HEK293 (cell line): Measurements from ENCODE around the gene RIN3.

Experiments
- CTCF ChIA-PET: fragments of 350-600 bp; formaldehyde crosslinking; extraction: SDS; loops from one replicate; lab custom pipeline; 2021; ENCODE audit warnings: antibody characterized with exemption; lab: Yijun Ruan, JAX
- POLR2A ChIA-PET: fragments of 300-600 bp; formaldehyde crosslinking; extraction: SDS; loops from one replicate; lab custom pipeline; 2020; ENCODE audit warnings: antibody characterized with exemption, inconsistent platforms; lab: Yijun Ruan, JAX
- H3K27ac ChIP-seq: fragments of 200-500 bp; sonication (Bioruptor generic); 2 replicates; pipeline ENCODE4 v1.5.1; 2014; ENCODE audit warnings: low read depth, low read length, control low read depth, inconsistent platforms; ENCODE audit errors: extremely low read depth
- H3K36me3 ChIP-seq, 2 experiments: fragments of 200-500 bp in 1 of 2; sonication (Bioruptor generic) in 1 of 2; 1 replicate in 1 of 2; 2 replicates in 1 of 2; pipeline ENCODE4 v1.5.1; 2014 to 2017; ENCODE audit warnings: inconsistent platforms in 2 of 2, low read length in 2 of 2; ENCODE audit not compliant: control insufficient read depth in 2 of 2, insufficient read depth in 1 of 2
- H3K4me1 ChIP-seq: fragments of 200-500 bp; sonication (Bioruptor generic); 2 replicates; pipeline ENCODE4 v1.5.1; 2014; ENCODE audit warnings: mild to moderate bottlenecking, low read length, inconsistent platforms; ENCODE audit not compliant: control insufficient read depth, insufficient read depth
- H3K4me3 ChIP-seq: 2 replicates; pipeline ENCODE4 v1.5.1; 2011; ENCODE audit warnings: low read depth, mild to moderate bottlenecking, control low read depth, low read length, moderate library complexity
- H3K9me3 ChIP-seq: fragments of 200-500 bp; sonication (Bioruptor generic); 2 replicates; pipeline ENCODE4 v1.5.1; 2014; ENCODE audit warnings: low read depth, low read length, inconsistent platforms; ENCODE audit not compliant: control insufficient read depth, insufficient read depth
- SP3 ChIP-seq: fragments of 450-650 bp; formaldehyde crosslinking; IDR thresholded peaks from 2 replicates; pipeline ENCODE4 v1.5.1; 2016; ENCODE audit warnings: missing biosample characterization, missing genetic modification characterization
- TCF7L2 ChIP-seq: IDR thresholded peaks from 2 replicates; pipeline ENCODE4 v1.6.1; 2011; ENCODE audit warnings: low read depth, mild to moderate bottlenecking, inconsistent platforms, low read length, moderate library complexity, borderline replicate concordance
- ZBTB1 ChIP-seq: fragments of 450-650 bp; formaldehyde crosslinking; IDR thresholded peaks from 2 replicates; pipeline ENCODE4 v1.5.1; 2016; ENCODE audit warnings: missing biosample characterization, missing genetic modification characterization
- ZBTB26 ChIP-seq: fragments of 450-650 bp; formaldehyde crosslinking; optimal IDR thresholded peaks from 2 replicates; pipeline ENCODE3; 2016; ENCODE audit warnings: missing biosample characterization, mild to moderate bottlenecking, missing genetic modification characterization
- ZIC2 ChIP-seq: fragments of 450-650 bp; formaldehyde crosslinking; IDR thresholded peaks from 2 replicates; pipeline ENCODE4 v1.5.1; 2016; ENCODE audit warnings: missing biosample characterization, missing genetic modification characterization
- ZNF146 ChIP-seq: fragments of 450-650 bp; formaldehyde crosslinking; IDR thresholded peaks from 2 replicates; pipeline ENCODE4 v1.5.1; 2016; ENCODE audit warnings: missing biosample characterization, missing genetic modification characterization
- ZNF16 ChIP-seq: fragments of 450-650 bp; formaldehyde crosslinking; IDR thresholded peaks from 2 replicates; pipeline ENCODE4 v1.5.1; 2016; ENCODE audit warnings: low read depth, missing biosample characterization, missing genetic modification characterization
- ZNF174 ChIP-seq: fragments of 450-650 bp; formaldehyde crosslinking; IDR thresholded peaks from 2 replicates; pipeline ENCODE4 v1.5.0; 2017; ENCODE audit warnings: missing biosample characterization, mild to moderate bottlenecking, missing genetic modification characterization
- ZNF26 ChIP-seq: fragments of 450-650 bp; formaldehyde crosslinking; IDR thresholded peaks from 2 replicates; pipeline ENCODE4 v1.5.1; 2016; ENCODE audit warnings: missing biosample characterization, missing genetic modification characterization
- ZNF266 ChIP-seq: fragments of 450-650 bp; formaldehyde crosslinking; IDR thresholded peaks from 2 replicates; pipeline ENCODE4 v1.5.1; 2016; ENCODE audit warnings: missing biosample characterization, missing genetic modification characterization, low read depth
- ZNF335 ChIP-seq: fragments of 450-650 bp; formaldehyde crosslinking; conservative IDR thresholded peaks from 2 replicates; pipeline ENCODE4 v1.5.1; 2016; ENCODE audit warnings: missing biosample characterization, missing genetic modification characterization
- ZNF354C ChIP-seq: fragments of 450-650 bp; formaldehyde crosslinking; IDR thresholded peaks from 2 replicates; pipeline ENCODE4 v1.5.1; 2016; ENCODE audit warnings: missing biosample characterization, missing genetic modification characterization, low read depth, borderline replicate concordance
- ZNF426 ChIP-seq: fragments of 450-650 bp; formaldehyde crosslinking; IDR thresholded peaks from 2 replicates; pipeline ENCODE4 v1.5.1; 2017; ENCODE audit warnings: missing biosample characterization, missing genetic modification characterization, mild to moderate bottlenecking, inconsistent platforms, moderate library complexity
- ZNF433 ChIP-seq: fragments of 450-650 bp; formaldehyde crosslinking; IDR thresholded peaks from 2 replicates; pipeline ENCODE4 v1.5.1; 2016; ENCODE audit warnings: missing biosample characterization, missing genetic modification characterization, low read depth
- ZNF473 ChIP-seq: fragments of 450-650 bp; formaldehyde crosslinking; IDR thresholded peaks from 2 replicates; pipeline ENCODE4 v1.5.1; 2017; ENCODE audit warnings: missing biosample characterization, missing genetic modification characterization
- ZNF560 ChIP-seq: fragments of 450-650 bp; formaldehyde crosslinking; IDR thresholded peaks from 2 replicates; pipeline ENCODE4 v1.5.1; 2017; ENCODE audit warnings: missing biosample characterization, missing genetic modification characterization, borderline replicate concordance
- ZNF561 ChIP-seq: fragments of 450-650 bp; IDR thresholded peaks from 2 replicates; pipeline ENCODE4 v1.5.1; 2018; ENCODE audit warnings: missing biosample characterization, missing genetic modification characterization, borderline replicate concordance
- ZNF580 ChIP-seq: fragments of 450-650 bp; formaldehyde crosslinking; IDR thresholded peaks from 2 replicates; pipeline ENCODE4 v1.5.1; 2016; ENCODE audit warnings: missing biosample characterization, missing genetic modification characterization
- ZNF626 ChIP-seq: fragments of 450-650 bp; sonication (Bioruptor Pico); formaldehyde crosslinking; IDR thresholded peaks from 2 replicates; pipeline ENCODE4 v1.5.1; 2018; ENCODE audit warnings: missing biosample characterization, missing genetic modification characterization, inconsistent platforms
- ZNF660 ChIP-seq: fragments of 450-650 bp; IDR thresholded peaks from 2 replicates; pipeline ENCODE4 v1.5.1; 2018; ENCODE audit warnings: missing biosample characterization, mild to moderate bottlenecking, missing genetic modification characterization
- TF ChIP-seq, protein P1 (sequence below): fragments of 450-650 bp; formaldehyde crosslinking; IDR thresholded peaks from 2 replicates; pipeline ENCODE4 v1.5.1; 2016; ENCODE audit warnings: missing biosample characterization, missing genetic modification characterization
- TF ChIP-seq, protein P2 (sequence below): fragments of 450-650 bp; formaldehyde crosslinking; IDR thresholded peaks from 2 replicates; pipeline ENCODE4 v1.5.1; 2016; ENCODE audit warnings: missing biosample characterization, missing genetic modification characterization
- TF ChIP-seq, protein P3 (sequence below): fragments of 450-650 bp; formaldehyde crosslinking; IDR thresholded peaks from 2 replicates; pipeline ENCODE4 v1.5.1; 2016; ENCODE audit warnings: missing biosample characterization, missing genetic modification characterization, low read depth

Gene RIN3

GRCh38 chr14:92473261-92473968 lies 40.2 kb upstream of the RIN3 start:
- TF ChIP-seq ZNF626 (tag by site-specific recombination): no peak
- TF ChIP-seq, protein P1, sequence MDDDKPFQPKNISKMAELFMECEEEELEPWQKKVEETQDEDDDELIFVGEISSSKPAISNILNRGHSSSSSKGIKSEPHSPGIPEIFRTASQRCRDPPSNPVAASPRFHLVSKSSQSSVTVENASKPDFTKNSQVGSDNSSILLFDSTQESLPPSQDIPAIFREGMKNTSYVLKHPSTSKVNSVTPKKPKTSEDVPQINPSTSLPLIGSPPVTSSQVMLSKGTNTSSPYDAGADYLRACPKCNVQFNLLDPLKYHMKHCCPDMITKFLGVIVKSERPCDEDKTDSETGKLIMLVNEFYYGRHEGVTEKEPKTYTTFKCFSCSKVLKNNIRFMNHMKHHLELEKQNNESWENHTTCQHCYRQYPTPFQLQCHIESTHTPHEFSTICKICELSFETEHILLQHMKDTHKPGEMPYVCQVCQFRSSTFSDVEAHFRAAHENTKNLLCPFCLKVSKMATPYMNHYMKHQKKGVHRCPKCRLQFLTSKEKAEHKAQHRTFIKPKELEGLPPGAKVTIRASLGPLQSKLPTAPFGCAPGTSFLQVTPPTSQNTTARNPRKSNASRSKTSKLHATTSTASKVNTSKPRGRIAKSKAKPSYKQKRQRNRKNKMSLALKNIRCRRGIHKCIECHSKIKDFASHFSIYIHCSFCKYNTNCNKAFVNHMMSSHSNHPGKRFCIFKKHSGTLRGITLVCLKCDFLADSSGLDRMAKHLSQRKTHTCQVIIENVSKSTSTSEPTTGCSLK (tag by site-specific recombination): no peak
- no peak for TF ChIP-seq ZIC2 (tag by site-specific recombination)
- TF ChIP-seq, protein P2, sequence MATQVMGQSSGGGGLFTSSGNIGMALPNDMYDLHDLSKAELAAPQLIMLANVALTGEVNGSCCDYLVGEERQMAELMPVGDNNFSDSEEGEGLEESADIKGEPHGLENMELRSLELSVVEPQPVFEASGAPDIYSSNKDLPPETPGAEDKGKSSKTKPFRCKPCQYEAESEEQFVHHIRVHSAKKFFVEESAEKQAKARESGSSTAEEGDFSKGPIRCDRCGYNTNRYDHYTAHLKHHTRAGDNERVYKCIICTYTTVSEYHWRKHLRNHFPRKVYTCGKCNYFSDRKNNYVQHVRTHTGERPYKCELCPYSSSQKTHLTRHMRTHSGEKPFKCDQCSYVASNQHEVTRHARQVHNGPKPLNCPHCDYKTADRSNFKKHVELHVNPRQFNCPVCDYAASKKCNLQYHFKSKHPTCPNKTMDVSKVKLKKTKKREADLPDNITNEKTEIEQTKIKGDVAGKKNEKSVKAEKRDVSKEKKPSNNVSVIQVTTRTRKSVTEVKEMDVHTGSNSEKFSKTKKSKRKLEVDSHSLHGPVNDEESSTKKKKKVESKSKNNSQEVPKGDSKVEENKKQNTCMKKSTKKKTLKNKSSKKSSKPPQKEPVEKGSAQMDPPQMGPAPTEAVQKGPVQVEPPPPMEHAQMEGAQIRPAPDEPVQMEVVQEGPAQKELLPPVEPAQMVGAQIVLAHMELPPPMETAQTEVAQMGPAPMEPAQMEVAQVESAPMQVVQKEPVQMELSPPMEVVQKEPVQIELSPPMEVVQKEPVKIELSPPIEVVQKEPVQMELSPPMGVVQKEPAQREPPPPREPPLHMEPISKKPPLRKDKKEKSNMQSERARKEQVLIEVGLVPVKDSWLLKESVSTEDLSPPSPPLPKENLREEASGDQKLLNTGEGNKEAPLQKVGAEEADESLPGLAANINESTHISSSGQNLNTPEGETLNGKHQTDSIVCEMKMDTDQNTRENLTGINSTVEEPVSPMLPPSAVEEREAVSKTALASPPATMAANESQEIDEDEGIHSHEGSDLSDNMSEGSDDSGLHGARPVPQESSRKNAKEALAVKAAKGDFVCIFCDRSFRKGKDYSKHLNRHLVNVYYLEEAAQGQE (tag by site-specific recombination): no peak
- no peak for TF ChIP-seq ZNF560 (tag by site-specific recombination)
- TF ChIP-seq ZNF660 (tag by site-specific recombination): no peak
- TF ChIP-seq ZNF26 (tag by site-specific recombination): no peak
- TF ChIP-seq ZNF426 (tag by site-specific recombination): no peak
- TF ChIP-seq ZNF473 (tag by site-specific recombination): no peak
- TF ChIP-seq ZBTB1 (tag by site-specific recombination): no peak
- TF ChIP-seq ZBTB26: no peak
- no peak for TF ChIP-seq ZNF174 (tag by site-specific recombination)
- no peak for TF ChIP-seq ZNF146 (tag by site-specific recombination)
- no peak for TF ChIP-seq ZNF335 (tag by site-specific recombination)
- no peak overlapping the region for H3K27ac ChIP-seq
- no peaks in the 10 kb centered on the region for H3K9me3 ChIP-seq
- H3K4me3 ChIP-seq: no peak overlapping the region
- CTCF ChIA-PET: interaction anchor here (0.7 kb wide), 1 partner anchor 16 kb away, joined by 4 read pairs; no protein-coding TSS in a partner anchor
- POLR2A ChIA-PET: no interaction called here
- H3K36me3 ChIP-seq: no peaks in the 10 kb centered on the region
- no peaks in the 10 kb centered on the region for H3K4me1 ChIP-seq

DNA sequence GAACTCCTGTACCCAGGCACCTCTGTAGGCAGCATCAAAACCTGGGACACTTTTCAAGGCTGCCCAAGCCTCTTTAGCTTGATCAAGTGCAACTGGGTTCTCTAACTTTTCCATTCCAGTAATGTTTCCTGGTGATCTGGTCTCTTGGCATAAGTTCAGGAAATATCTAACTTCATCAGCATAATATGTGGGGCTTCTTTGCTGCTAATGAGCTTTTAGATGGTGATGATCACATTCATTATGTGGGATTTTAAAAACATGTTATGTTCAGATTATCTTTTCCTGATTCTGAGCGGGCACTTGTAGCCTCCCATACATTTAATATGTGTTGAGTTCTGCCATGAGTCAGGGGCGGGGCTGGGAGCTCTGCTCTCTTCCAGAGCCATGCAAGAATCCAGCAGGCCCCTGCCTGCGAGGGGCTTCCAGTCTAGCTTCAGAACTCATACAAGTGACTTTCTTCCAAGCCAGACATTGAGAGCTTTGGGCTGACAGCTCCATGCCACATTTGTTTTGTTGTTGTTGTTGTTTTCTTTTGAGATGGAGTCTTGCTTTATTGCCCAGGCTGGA lies 39.5 kb upstream of the RIN3 start:
- TF ChIP-seq SP3 (tag by site-specific recombination): no peak
- TF ChIP-seq TCF7L2: no peak
- TF ChIP-seq ZNF561 (tag by site-specific recombination): no peak
- TF ChIP-seq ZNF580 (tag by site-specific recombination): no peak
- TF ChIP-seq ZNF354C: no peak
- TF ChIP-seq ZNF16 (tag by site-specific recombination): no peak
- TF ChIP-seq ZNF433 (tag by site-specific recombination): no peak
- TF ChIP-seq ZNF266 (tag by site-specific recombination): no peak
- no peak for TF ChIP-seq ZNF146 (tag by site-specific recombination)
- TF ChIP-seq, protein P3, sequence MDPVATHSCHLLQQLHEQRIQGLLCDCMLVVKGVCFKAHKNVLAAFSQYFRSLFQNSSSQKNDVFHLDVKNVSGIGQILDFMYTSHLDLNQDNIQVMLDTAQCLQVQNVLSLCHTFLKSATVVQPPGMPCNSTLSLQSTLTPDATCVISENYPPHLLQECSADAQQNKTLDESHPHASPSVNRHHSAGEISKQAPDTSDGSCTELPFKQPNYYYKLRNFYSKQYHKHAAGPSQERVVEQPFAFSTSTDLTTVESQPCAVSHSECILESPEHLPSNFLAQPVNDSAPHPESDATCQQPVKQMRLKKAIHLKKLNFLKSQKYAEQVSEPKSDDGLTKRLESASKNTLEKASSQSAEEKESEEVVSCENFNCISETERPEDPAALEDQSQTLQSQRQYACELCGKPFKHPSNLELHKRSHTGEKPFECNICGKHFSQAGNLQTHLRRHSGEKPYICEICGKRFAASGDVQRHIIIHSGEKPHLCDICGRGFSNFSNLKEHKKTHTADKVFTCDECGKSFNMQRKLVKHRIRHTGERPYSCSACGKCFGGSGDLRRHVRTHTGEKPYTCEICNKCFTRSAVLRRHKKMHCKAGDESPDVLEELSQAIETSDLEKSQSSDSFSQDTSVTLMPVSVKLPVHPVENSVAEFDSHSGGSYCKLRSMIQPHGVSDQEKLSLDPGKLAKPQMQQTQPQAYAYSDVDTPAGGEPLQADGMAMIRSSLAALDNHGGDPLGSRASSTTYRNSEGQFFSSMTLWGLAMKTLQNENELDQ (tag by site-specific recombination): no peak
- Histone ChIP-seq H3K36me3 (no peaks in the 10 kb centered on the region), H3K4me3 (no peak overlapping the region), H3K27ac (no peak overlapping the region), H3K9me3 (no peaks in the 10 kb centered on the region), H3K4me1 (no peaks in the 10 kb centered on the region)
- POLR2A ChIA-PET: no interaction called here
- CTCF ChIA-PET: interaction anchor here (0.6 to 0.7 kb wide), 2 partner anchors 17 to 1411 kb away, joined by 4 to 6 read pairs; no protein-coding TSS in a partner anchor
